ENCODE measurements around the gene DAPL1.

DNA sequence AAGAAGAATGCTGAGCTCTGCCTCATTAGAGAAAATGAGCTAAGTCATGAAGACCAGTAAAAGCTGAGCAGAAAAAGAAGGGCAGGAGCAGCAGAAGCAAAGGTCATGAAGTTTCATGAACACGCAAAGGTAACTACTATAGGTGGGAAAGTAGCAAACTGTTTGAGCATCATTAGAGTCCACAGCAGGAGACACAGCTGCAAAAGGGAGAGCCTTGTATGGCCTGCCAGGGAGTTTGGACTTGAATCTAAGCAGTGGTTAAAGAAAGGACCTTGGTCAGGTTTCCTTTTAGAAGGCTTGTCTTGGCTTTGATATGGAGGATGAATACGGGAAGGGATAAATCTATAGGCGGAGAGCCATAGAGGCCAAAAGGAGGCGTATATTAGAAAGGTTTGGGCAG lies 34.0 kb downstream of the DAPL1 start:
- TF ChIP-seq, protein P1, sequence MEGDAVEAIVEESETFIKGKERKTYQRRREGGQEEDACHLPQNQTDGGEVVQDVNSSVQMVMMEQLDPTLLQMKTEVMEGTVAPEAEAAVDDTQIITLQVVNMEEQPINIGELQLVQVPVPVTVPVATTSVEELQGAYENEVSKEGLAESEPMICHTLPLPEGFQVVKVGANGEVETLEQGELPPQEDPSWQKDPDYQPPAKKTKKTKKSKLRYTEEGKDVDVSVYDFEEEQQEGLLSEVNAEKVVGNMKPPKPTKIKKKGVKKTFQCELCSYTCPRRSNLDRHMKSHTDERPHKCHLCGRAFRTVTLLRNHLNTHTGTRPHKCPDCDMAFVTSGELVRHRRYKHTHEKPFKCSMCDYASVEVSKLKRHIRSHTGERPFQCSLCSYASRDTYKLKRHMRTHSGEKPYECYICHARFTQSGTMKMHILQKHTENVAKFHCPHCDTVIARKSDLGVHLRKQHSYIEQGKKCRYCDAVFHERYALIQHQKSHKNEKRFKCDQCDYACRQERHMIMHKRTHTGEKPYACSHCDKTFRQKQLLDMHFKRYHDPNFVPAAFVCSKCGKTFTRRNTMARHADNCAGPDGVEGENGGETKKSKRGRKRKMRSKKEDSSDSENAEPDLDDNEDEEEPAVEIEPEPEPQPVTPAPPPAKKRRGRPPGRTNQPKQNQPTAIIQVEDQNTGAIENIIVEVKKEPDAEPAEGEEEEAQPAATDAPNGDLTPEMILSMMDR (IDR thresholded peaks at IDR 0.05) = no peak
- TF ChIP-seq POLR2A (IDR thresholded peaks at IDR 0.05) = no peak

Data from body of pancreas (tissue), 4 donors.